HepG2 (cell line): ENCODE results near the gene FTL. TPM values are rescaled to one million over a fixed set of nuclear protein-coding genes. Genes with fewer than 3 reads are reported as not detected.

Experiments used
- AGO1 ChIP-seq: fragments of 200-400 bp; formaldehyde crosslinking; IDR thresholded peaks from 2 replicates; pipeline ENCODE4 v1.6.1; 2017; ENCODE audit warnings: mild to moderate bottlenecking, low read depth, low read length, moderate library complexity; ENCODE audit not compliant: poor library complexity, severe bottlenecking
- ELF4 ChIP-seq: sonication (generic); formaldehyde crosslinking; IDR thresholded peaks from 2 replicates; pipeline ENCODE4 v1.5.0; 2020; ENCODE audit warnings: missing genetic modification reagents, mild to moderate bottlenecking, moderate library complexity, borderline replicate concordance
- HDAC2 ChIP-seq: sonication (generic); formaldehyde crosslinking; IDR thresholded peaks from 2 replicates; pipeline ENCODE4 v1.4.0; 2020; ENCODE audit warnings: missing genetic modification reagents
- POLR2AphosphoS2 ChIP-seq: IDR thresholded peaks from 2 replicates; pipeline ENCODE4 v1.6.1; 2011; ENCODE audit warnings: low read depth, low read length, improper control_type of control experiment
- ZNF10 ChIP-seq: sonication (generic); formaldehyde crosslinking; IDR thresholded peaks from 2 replicates; pipeline ENCODE4 v1.4.0; 2020; ENCODE audit warnings: mild to moderate bottlenecking, low read depth, missing genetic modification reagents, borderline replicate concordance
- ZNF317 ChIP-seq: sonication (generic); formaldehyde crosslinking; IDR thresholded peaks from 2 replicates; pipeline ENCODE4 v1.5.0; 2020; ENCODE audit warnings: mild to moderate bottlenecking, missing genetic modification reagents
- ZNF44 ChIP-seq: sonication (generic); formaldehyde crosslinking; IDR thresholded peaks from 2 replicates; pipeline ENCODE4 v1.5.1; 2020; ENCODE audit warnings: mild to moderate bottlenecking, missing genetic modification reagents
- ZNF572 ChIP-seq: sonication (generic); formaldehyde crosslinking; IDR thresholded peaks from 2 replicates; pipeline ENCODE4 v1.5.1; 2020; ENCODE audit warnings: mild to moderate bottlenecking, missing genetic modification reagents
- ZNF703 ChIP-seq: sonication (generic); formaldehyde crosslinking; IDR thresholded peaks from 2 replicates; pipeline ENCODE4 v1.5.1; 2020; ENCODE audit warnings: missing genetic modification reagents, mild to moderate bottlenecking, moderate library complexity, borderline replicate concordance
- polyA plus RNA-seq, 8 experiments: library from polyadenylated mRNA; depleted of rRNA in 3 of 8; stranded (reverse) in 7 of 8; unstranded in 1 of 8; fragments of >200 nt; fragmentation: Illumina TruSeq in 4 of 8; extraction: Trizol in 4 of 8; gene quantifications; 2 replicates each; pipeline versions ENCODE4 v1.2.1 to v1.2.3, GENCODE V29; 2011 to 2016; ENCODE audit warnings: low read depth in 4 of 8, missing spikeins in 1 of 8, mixed read lengths in 1 of 8; ENCODE audit not compliant: insufficient read depth in 1 of 8
- total RNA-seq, 5 experiments: library from RNA; depleted of rRNA; stranded (reverse); fragments of >200 nt; fragmentation: Illumina TruSeq; extraction: Trizol; gene quantifications; 2 replicates each; pipeline ENCODE4 v1.2.3, GENCODE V29; 2016; ENCODE audit warnings: low read depth in 1 of 5
- TF ChIP-seq, protein P1 (sequence below): sonication (generic); formaldehyde crosslinking; IDR thresholded peaks from 2 replicates; pipeline ENCODE4 v1.4.0; 2020; ENCODE audit warnings: missing genetic modification reagents, borderline replicate concordance
- TF ChIP-seq, protein P2 (sequence below): IDR thresholded peaks from 2 replicates; pipeline ENCODE4 v1.6.1; 2016; ENCODE audit warnings: missing biosample characterization, missing genetic modification reagents, low read depth
- TF ChIP-seq, protein P3 (sequence below): IDR thresholded peaks from 2 replicates; pipeline ENCODE4 v1.6.1; 2016; ENCODE audit warnings: low read depth, borderline replicate concordance
- TF ChIP-seq, protein P4 (sequence below): IDR thresholded peaks from 2 replicates; pipeline ENCODE4 v1.6.1; 2018; ENCODE audit warnings: missing genetic modification reagents, mild to moderate bottlenecking, missing compliant biosample characterization
- TF ChIP-seq, protein P5 (sequence below): sonication (generic); formaldehyde crosslinking; conservative IDR thresholded peaks from 2 replicates; pipeline ENCODE4 v1.4.0; 2020; ENCODE audit warnings: missing genetic modification reagents

The FTL gene
- total and polyA plus RNA-seq, 2 of the 13 experiments (the other 11 are each of a cell fraction or from before 2014, with no cell fraction given), result 2,721 to 8,800 TPM

DNA sequence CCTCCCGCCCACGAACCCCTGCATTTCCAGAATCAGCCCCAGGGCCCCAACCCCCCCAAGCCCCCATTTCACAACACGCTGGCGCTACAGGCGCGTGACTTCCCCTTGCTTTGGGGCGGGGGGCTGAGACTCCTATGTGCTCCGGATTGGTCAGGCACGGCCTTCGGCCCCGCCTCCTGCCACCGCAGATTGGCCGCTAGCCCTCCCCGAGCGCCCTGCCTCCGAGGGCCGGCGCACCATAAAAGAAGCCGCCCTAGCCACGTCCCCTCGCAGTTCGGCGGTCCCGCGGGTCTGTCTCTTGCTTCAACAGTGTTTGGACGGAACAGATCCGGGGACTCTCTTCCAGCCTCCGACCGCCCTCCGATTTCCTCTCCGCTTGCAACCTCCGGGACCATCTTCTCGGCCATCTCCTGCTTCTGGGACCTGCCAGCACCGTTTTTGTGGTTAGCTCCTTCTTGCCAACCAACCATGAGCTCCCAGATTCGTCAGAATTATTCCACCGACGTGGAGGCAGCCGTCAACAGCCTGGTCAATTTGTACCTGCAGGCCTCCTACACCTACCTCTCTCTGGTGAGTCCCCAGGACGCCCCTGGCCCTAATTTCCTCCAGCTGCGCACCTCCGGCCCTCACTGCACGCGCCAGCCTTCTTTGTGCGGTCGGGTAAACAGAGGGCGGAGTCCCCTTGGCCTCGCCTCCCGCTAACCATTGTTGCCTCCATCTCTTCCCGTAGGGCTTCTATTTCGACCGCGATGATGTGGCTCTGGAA is at the start of gene FTL (continued):
- TF ChIP-seq, protein P1, sequence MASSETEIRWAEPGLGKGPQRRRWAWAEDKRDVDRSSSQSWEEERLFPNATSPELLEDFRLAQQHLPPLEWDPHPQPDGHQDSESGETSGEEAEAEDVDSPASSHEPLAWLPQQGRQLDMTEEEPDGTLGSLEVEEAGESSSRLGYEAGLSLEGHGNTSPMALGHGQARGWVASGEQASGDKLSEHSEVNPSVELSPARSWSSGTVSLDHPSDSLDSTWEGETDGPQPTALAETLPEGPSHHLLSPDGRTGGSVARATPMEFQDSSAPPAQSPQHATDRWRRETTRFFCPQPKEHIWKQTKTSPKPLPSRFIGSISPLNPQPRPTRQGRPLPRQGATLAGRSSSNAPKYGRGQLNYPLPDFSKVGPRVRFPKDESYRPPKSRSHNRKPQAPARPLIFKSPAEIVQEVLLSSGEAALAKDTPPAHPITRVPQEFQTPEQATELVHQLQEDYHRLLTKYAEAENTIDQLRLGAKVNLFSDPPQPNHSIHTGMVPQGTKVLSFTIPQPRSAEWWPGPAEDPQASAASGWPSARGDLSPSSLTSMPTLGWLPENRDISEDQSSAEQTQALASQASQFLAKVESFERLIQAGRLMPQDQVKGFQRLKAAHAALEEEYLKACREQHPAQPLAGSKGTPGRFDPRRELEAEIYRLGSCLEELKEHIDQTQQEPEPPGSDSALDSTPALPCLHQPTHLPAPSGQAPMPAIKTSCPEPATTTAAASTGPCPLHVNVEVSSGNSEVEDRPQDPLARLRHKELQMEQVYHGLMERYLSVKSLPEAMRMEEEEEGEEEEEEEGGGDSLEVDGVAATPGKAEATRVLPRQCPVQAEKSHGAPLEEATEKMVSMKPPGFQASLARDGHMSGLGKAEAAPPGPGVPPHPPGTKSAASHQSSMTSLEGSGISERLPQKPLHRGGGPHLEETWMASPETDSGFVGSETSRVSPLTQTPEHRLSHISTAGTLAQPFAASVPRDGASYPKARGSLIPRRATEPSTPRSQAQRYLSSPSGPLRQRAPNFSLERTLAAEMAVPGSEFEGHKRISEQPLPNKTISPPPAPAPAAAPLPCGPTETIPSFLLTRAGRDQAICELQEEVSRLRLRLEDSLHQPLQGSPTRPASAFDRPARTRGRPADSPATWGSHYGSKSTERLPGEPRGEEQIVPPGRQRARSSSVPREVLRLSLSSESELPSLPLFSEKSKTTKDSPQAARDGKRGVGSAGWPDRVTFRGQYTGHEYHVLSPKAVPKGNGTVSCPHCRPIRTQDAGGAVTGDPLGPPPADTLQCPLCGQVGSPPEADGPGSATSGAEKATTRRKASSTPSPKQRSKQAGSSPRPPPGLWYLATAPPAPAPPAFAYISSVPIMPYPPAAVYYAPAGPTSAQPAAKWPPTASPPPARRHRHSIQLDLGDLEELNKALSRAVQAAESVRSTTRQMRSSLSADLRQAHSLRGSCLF (CRISPR knock-in tag), result 0 out of 2 replicates have a peak, but pooled peaks have one; percentile 85
- TF ChIP-seq ELF4 (CRISPR knock-in tag), result no peak
- TF ChIP-seq HDAC2 (CRISPR knock-in tag), result no peak
- TF ChIP-seq, protein P2, sequence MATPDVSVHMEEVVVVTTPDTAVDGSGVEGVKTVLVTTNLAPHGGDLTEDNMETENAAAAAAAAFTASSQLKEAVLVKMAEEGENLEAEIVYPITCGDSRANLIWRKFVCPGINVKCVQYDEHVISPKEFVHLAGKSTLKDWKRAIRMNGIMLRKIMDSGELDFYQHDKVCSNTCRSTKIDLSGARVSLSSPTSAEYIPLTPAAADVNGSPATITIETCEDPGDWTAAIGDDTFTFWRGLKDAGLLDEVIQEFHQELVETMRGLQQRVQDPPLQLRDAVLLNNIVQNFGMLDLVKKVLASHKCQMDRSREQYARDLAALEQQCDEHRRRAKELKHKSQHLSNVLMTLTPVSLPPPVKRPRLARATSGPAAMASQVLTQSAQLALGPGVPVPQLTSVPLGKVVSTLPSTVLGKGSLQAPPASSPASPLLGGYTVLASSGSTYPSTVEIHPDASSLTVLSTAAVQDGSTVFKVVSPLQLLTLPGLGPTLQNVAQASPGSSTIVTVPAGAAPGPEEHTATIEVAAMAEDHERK, result no peak
- peak; percentile 74; the same call in 1 of the 2 replicates for TF ChIP-seq ZNF572 (CRISPR knock-in tag)
- TF ChIP-seq ZNF703 (CRISPR knock-in tag), result peak; percentile 84; the same call in 1 of the 2 replicates
- no peak for TF ChIP-seq ZNF10
- TF ChIP-seq, protein P3, sequence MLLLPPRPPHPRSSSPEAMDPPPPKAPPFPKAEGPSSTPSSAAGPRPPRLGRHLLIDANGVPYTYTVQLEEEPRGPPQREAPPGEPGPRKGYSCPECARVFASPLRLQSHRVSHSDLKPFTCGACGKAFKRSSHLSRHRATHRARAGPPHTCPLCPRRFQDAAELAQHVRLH (CRISPR knock-in tag), result peak; percentile 95
- peak; percentile 38; the same call in 1 of the 2 replicates for TF ChIP-seq ZNF317 (CRISPR knock-in tag)
- peak; percentile 84 for TF ChIP-seq AGO1
- TF ChIP-seq ZNF44 (CRISPR knock-in tag), result no peak
- TF ChIP-seq, protein P4, sequence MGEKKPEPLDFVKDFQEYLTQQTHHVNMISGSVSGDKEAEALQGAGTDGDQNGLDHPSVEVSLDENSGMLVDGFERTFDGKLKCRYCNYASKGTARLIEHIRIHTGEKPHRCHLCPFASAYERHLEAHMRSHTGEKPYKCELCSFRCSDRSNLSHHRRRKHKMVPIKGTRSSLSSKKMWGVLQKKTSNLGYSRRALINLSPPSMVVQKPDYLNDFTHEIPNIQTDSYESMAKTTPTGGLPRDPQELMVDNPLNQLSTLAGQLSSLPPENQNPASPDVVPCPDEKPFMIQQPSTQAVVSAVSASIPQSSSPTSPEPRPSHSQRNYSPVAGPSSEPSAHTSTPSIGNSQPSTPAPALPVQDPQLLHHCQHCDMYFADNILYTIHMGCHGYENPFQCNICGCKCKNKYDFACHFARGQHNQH (CRISPR knock-in tag), result peak; percentile 94
- TF ChIP-seq, protein P5, sequence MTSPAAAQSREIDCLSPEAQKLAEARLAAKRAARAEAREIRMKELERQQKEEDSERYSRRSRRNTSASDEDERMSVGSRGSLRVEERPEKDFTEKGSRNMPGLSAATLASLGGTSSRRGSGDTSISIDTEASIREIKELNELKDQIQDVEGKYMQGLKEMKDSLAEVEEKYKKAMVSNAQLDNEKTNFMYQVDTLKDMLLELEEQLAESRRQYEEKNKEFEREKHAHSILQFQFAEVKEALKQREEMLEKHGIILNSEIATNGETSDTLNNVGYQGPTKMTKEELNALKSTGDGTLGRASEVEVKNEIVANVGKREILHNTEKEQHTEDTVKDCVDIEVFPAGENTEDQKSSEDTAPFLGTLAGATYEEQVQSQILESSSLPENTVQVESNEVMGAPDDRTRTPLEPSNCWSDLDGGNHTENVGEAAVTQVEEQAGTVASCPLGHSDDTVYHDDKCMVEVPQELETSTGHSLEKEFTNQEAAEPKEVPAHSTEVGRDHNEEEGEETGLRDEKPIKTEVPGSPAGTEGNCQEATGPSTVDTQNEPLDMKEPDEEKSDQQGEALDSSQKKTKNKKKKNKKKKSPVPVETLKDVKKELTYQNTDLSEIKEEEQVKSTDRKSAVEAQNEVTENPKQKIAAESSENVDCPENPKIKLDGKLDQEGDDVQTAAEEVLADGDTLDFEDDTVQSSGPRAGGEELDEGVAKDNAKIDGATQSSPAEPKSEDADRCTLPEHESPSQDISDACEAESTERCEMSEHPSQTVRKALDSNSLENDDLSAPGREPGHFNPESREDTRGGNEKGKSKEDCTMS (CRISPR knock-in tag), result no peak
- peak; percentile 93 for TF ChIP-seq POLR2AphosphoS2
